ENCODE measurements around the gene NDUFS2.

DNA sequence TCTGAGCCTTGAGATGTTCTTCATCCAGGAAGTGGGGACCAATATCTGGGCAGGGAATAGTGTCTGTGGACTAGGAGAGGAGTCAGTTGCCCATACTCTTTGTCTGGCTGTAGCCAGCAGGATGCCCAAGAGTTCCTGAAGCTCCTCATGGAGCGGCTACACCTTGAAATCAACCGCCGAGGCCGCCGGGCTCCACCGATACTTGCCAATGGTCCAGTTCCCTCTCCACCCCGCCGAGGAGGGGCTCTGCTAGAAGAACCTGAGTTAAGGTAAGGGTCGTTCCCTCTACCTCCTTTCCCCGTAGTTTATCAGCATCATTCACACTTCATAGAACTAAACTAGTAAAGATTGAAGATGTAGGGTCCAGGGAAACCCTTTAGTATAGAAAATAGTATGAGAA lies 39.4 kb upstream of the NDUFS2 start:
- TF ChIP-seq, protein P1, sequence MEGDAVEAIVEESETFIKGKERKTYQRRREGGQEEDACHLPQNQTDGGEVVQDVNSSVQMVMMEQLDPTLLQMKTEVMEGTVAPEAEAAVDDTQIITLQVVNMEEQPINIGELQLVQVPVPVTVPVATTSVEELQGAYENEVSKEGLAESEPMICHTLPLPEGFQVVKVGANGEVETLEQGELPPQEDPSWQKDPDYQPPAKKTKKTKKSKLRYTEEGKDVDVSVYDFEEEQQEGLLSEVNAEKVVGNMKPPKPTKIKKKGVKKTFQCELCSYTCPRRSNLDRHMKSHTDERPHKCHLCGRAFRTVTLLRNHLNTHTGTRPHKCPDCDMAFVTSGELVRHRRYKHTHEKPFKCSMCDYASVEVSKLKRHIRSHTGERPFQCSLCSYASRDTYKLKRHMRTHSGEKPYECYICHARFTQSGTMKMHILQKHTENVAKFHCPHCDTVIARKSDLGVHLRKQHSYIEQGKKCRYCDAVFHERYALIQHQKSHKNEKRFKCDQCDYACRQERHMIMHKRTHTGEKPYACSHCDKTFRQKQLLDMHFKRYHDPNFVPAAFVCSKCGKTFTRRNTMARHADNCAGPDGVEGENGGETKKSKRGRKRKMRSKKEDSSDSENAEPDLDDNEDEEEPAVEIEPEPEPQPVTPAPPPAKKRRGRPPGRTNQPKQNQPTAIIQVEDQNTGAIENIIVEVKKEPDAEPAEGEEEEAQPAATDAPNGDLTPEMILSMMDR (IDR thresholded peaks at IDR 0.05), result no peak
- no peak for TF ChIP-seq EP300 (IDR thresholded peaks at IDR 0.05)

All from tibial nerve (tissue), 4 donors.